ENCODE measurements around the gene ESYT3. TPM values are rescaled to one million over a fixed set of nuclear protein-coding genes. Genes with fewer than 3 reads are reported as not detected.
"Not testable (repeated sequence)": the region's sequence is repeated elsewhere in the genome, so short reads cannot be mapped to it uniquely, and the experiment has no call there.

Gene ESYT3
- polyA plus RNA-seq, 4 donors, result 0.22 to 1.4 (median 0.31) TPM; not detected in 1

DNA sequence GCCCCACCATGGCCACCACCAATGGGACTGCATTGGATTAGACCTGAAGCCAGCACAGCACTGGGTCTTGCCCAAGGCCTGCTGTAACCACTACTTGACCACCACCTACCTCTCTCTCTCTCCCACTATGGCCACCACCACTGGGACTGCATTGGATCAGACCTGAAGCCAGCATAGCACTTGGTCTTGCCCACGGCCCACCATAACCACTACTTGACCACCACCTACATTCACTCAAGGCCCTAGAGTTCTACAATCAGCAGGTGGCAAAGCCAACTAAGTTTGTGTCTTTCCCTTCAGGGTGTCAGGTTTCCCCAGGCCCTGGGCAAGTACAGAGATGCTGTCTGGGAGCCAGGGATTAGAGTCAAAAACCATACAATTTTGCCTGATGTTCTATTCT is 57.6 kb downstream of the ESYT3 start:
- 85 to 100% (median 86%) methylated on average over 1 of the region's 1 CpG for WGBS, 3 donors
- Histone ChIP-seq H3K27ac (ENCODE audit: low read depth in 1 of 3, low read length in 2 of 3) (no peak overlapping the region), H3K4me3 (ENCODE audit: low read depth in 1 of 3, low read length in 3 of 3) (no peak overlapping the region), H3K9me3 (ENCODE audit: control insufficient read depth in 2 of 2, insufficient read depth in 1 of 2, low read depth in 1 of 2, low read length in 1 of 2) (peaks cover 0 to 6% of the 10 kb centered on the region in 2 donors), H3K27me3 (ENCODE audit: control insufficient read depth in 3 of 3, insufficient read depth in 3 of 3, low read length in 3 of 3) (no peaks in the 10 kb centered on the region), H3K4me1 (ENCODE audit: control insufficient read depth in 3 of 3, insufficient read depth in 2 of 3, low read depth in 1 of 3, low read length in 2 of 3) (peaks cover 0 to 7% (median 0%) of the 10 kb centered on the region in 3 donors), H3K36me3 (ENCODE audit: control insufficient read depth in 3 of 3, insufficient read depth in 2 of 3, low read depth in 1 of 3, low read length in 3 of 3) (peaks cover 0 to 12% (median 6%) of the 10 kb centered on the region in 3 donors)
- FAIRE-seq, result no peak
- DNase-seq, result no peak

GRCh38 chr3:138492980-138493675 is 58.7 kb downstream of the ESYT3 start:
- Histone ChIP-seq H3K27me3 (ENCODE audit: control insufficient read depth in 3 of 3, insufficient read depth in 3 of 3, low read length in 3 of 3) (no peaks in the 10 kb centered on the region), H3K36me3 (ENCODE audit: control insufficient read depth in 3 of 3, insufficient read depth in 2 of 3, low read depth in 1 of 3, low read length in 3 of 3) (peaks cover 0 to 12% (median 6%) of the 10 kb centered on the region in 3 donors), H3K4me1 (ENCODE audit: control insufficient read depth in 3 of 3, insufficient read depth in 2 of 3, low read depth in 1 of 3, low read length in 2 of 3) (peaks cover 0 to 13% (median 0%) of the 10 kb centered on the region in 3 donors), H3K27ac (ENCODE audit: low read depth in 1 of 3, low read length in 2 of 3) (no peak overlapping the region), H3K4me3 (ENCODE audit: low read depth in 1 of 3, low read length in 3 of 3) (no peak overlapping the region), H3K9me3 (ENCODE audit: control insufficient read depth in 2 of 2, insufficient read depth in 1 of 2, low read depth in 1 of 2, low read length in 1 of 2) (peaks cover 0 to 3% of the 10 kb centered on the region in 2 donors)
- 92 to 96% (median 94%) methylated on average over 4 of the region's 4 CpGs for WGBS, 3 donors
- no peak for FAIRE-seq
- DNase-seq, result peak in 1 of 2 donors; percentile 21

- FAIRE-seq (no peak), DNase-seq (no peak)
- Histone ChIP-seq H3K27ac (ENCODE audit: low read depth in 1 of 3, low read length in 2 of 3) (no peak overlapping the region), H3K4me1 (ENCODE audit: control insufficient read depth in 3 of 3, insufficient read depth in 2 of 3, low read depth in 1 of 3, low read length in 2 of 3) (peaks cover 0 to 13% (median 0%) of the 10 kb centered on the region in 3 donors), H3K27me3 (ENCODE audit: control insufficient read depth in 3 of 3, insufficient read depth in 3 of 3, low read length in 3 of 3) (no peaks in the 10 kb centered on the region), H3K36me3 (ENCODE audit: control insufficient read depth in 3 of 3, insufficient read depth in 2 of 3, low read depth in 1 of 3, low read length in 3 of 3) (peaks cover 0 to 12% (median 6%) of the 10 kb centered on the region in 3 donors), H3K4me3 (ENCODE audit: low read depth in 1 of 3, low read length in 3 of 3) (no peak overlapping the region), H3K9me3 (ENCODE audit: control insufficient read depth in 2 of 2, insufficient read depth in 1 of 2, low read depth in 1 of 2, low read length in 1 of 2) (peaks cover 0 to 3% of the 10 kb centered on the region in 2 donors)
- WGBS, 3 donors, result 90 to 96% (median 95%) methylated on average over 3 of the region's 3 CpGs
Measured at GRCh38 chr3:138493804-138494606, 59.6 kb downstream of the ESYT3 start.

DNA sequence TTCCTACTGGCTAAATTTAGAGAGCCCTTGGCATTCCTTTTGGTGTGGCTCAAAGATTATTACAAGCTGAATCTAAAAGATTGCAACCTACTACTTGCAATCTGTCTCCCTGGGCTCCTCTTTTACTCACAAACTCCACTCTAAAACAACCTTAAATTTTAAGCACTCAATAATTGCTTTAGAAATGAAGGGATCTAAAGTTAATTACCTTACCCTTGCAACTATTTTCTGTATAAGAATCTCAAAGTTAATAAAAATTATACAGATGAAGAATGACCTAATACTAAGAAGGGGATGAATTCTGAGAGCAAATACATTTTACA is 60.2 kb downstream of the ESYT3 start:
- no peak overlapping the region for H3K27ac ChIP-seq (ENCODE audit: low read depth in 1 of 3, low read length in 2 of 3)

DNA sequence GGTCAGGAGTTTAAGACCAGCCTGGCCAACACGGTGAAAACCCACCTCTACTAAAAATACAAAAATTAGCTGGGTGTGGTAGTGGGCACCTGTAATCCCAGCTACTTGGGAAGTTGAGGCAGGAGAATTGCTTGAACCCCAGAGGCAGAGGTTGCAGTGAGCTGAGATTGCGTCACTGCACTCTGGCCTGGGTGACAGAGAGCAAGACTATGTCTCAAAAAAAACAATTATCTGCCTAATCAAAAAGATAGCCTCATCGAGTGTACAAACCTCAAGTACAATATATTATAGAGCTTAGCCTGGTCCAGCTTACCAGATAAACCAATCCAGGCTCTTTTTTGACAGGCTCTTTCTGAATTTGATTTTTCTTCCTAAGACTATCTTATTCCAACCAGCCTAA is 61.2 kb downstream of the ESYT3 start:
- FAIRE-seq; H3K4me3 ChIP-seq (ENCODE audit: low read depth in 1 of 3, low read length in 3 of 3); H3K27ac ChIP-seq (ENCODE audit: low read depth in 1 of 3, low read length in 2 of 3); H3K9me3 ChIP-seq (ENCODE audit: control insufficient read depth in 2 of 2, insufficient read depth in 1 of 2, low read depth in 1 of 2, low read length in 1 of 2); H3K27me3 ChIP-seq (ENCODE audit: control insufficient read depth in 3 of 3, insufficient read depth in 3 of 3, low read length in 3 of 3); DNase-seq: not testable (repeated sequence)
- WGBS, 3 donors, result 72 to 83% (median 73%) methylated on average over 3 of the region's 3 CpGs
- Histone ChIP-seq H3K36me3 (ENCODE audit: control insufficient read depth in 3 of 3, insufficient read depth in 2 of 3, low read depth in 1 of 3, low read length in 3 of 3) (peaks cover 0 to 15% (median 10%) of the 10 kb centered on the region in 3 donors), H3K4me1 (ENCODE audit: control insufficient read depth in 3 of 3, insufficient read depth in 2 of 3, low read depth in 1 of 3, low read length in 2 of 3) (peaks cover 0 to 13% (median 0%) of the 10 kb centered on the region in 3 donors)

More for the DNA sequence above, 60.2 kb downstream of the ESYT3 start:
- no peak overlapping the region for H3K4me3 ChIP-seq (ENCODE audit: low read depth in 1 of 3, low read length in 3 of 3)
- no peak for DNase-seq
- H3K36me3 ChIP-seq (ENCODE audit: control insufficient read depth in 3 of 3, insufficient read depth in 2 of 3, low read depth in 1 of 3, low read length in 3 of 3), result peaks cover 0 to 12% (median 6%) of the 10 kb centered on the region in 3 donors
- peaks cover 0 to 13% (median 0%) of the 10 kb centered on the region in 3 donors for H3K4me1 ChIP-seq (ENCODE audit: control insufficient read depth in 3 of 3, insufficient read depth in 2 of 3, low read depth in 1 of 3, low read length in 2 of 3)
- no peak for FAIRE-seq
- H3K27me3 ChIP-seq (ENCODE audit: control insufficient read depth in 3 of 3, insufficient read depth in 3 of 3, low read length in 3 of 3), result no peaks in the 10 kb centered on the region
- no peaks in the 10 kb centered on the region for H3K9me3 ChIP-seq (ENCODE audit: control insufficient read depth in 2 of 2, insufficient read depth in 1 of 2, low read depth in 1 of 2, low read length in 1 of 2)

- peaks cover 0 to 15% (median 10%) of the 10 kb centered on the region in 3 donors for H3K36me3 ChIP-seq (ENCODE audit: control insufficient read depth in 3 of 3, insufficient read depth in 2 of 3, low read depth in 1 of 3, low read length in 3 of 3)
- H3K4me3 ChIP-seq (ENCODE audit: low read depth in 1 of 3, low read length in 3 of 3), result no peak overlapping the region
- FAIRE-seq (no peak), DNase-seq (peak in 1 of 2 donors; percentile 60)
- H3K4me1 ChIP-seq (ENCODE audit: control insufficient read depth in 3 of 3, insufficient read depth in 2 of 3, low read depth in 1 of 3, low read length in 2 of 3), result peaks cover 0 to 13% (median 0%) of the 10 kb centered on the region in 3 donors
- no peaks in the 10 kb centered on the region for H3K9me3 ChIP-seq (ENCODE audit: control insufficient read depth in 2 of 2, insufficient read depth in 1 of 2, low read depth in 1 of 2, low read length in 1 of 2)
- 36 to 71% (median 40%) methylated on average over 2 of the region's 2 CpGs for WGBS, 3 donors
- no peaks in the 10 kb centered on the region for H3K27me3 ChIP-seq (ENCODE audit: control insufficient read depth in 3 of 3, insufficient read depth in 3 of 3, low read length in 3 of 3)
- H3K27ac ChIP-seq (ENCODE audit: low read depth in 1 of 3, low read length in 2 of 3), result peak overlapping the region in 1 of 3 donors; percentile 64
Measured at GRCh38 chr3:138496436-138496835, 62.0 kb downstream of the ESYT3 start.

GRCh38 chr3:138497021-138497420 is 62.6 kb downstream of the ESYT3 start:
- peak overlapping the region in 1 of 3 donors; percentile 64 for H3K27ac ChIP-seq (ENCODE audit: low read depth in 1 of 3, low read length in 2 of 3)
- no peaks in the 10 kb centered on the region for H3K27me3 ChIP-seq (ENCODE audit: control insufficient read depth in 3 of 3, insufficient read depth in 3 of 3, low read length in 3 of 3)
- peak; percentile 26 for FAIRE-seq
- no peak for DNase-seq
- H3K4me3 ChIP-seq (ENCODE audit: low read depth in 1 of 3, low read length in 3 of 3), result no peak overlapping the region
- peaks cover 0 to 15% (median 10%) of the 10 kb centered on the region in 3 donors for H3K36me3 ChIP-seq (ENCODE audit: control insufficient read depth in 3 of 3, insufficient read depth in 2 of 3, low read depth in 1 of 3, low read length in 3 of 3)
- H3K4me1 ChIP-seq (ENCODE audit: control insufficient read depth in 3 of 3, insufficient read depth in 2 of 3, low read depth in 1 of 3, low read length in 2 of 3), result peaks cover 0 to 13% (median 0%) of the 10 kb centered on the region in 3 donors
- H3K9me3 ChIP-seq (ENCODE audit: control insufficient read depth in 2 of 2, insufficient read depth in 1 of 2, low read depth in 1 of 2, low read length in 1 of 2), result no peaks in the 10 kb centered on the region

DNA sequence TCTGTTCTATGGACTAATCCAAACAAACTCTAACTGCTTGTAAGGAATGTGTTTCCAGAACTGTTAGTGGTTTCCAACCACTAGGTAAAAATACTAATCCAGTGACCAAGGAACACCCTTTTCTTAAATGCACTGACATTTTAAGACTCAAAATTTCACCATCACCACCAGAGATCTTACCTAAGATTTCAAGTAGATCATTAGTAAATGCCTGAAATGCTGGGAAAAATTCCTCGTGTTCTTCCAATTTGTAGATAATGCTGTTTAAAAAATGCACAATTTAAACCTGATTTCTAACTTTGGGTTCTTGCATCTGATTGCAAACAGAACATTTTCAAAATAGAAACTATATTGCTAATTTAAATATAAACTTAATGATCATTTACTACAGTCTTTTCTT is 63.4 kb downstream of the ESYT3 start:
- Histone ChIP-seq H3K27me3 (ENCODE audit: control insufficient read depth in 3 of 3, insufficient read depth in 3 of 3, low read length in 3 of 3) (no peaks in the 10 kb centered on the region), H3K27ac (ENCODE audit: low read depth in 1 of 3, low read length in 2 of 3) (no peak overlapping the region), H3K36me3 (ENCODE audit: control insufficient read depth in 3 of 3, insufficient read depth in 2 of 3, low read depth in 1 of 3, low read length in 3 of 3) (peaks cover 0 to 9% (median 8%) of the 10 kb centered on the region in 3 donors), H3K4me3 (ENCODE audit: low read depth in 1 of 3, low read length in 3 of 3) (no peak overlapping the region), H3K4me1 (ENCODE audit: control insufficient read depth in 3 of 3, insufficient read depth in 2 of 3, low read depth in 1 of 3, low read length in 2 of 3) (peaks cover 0 to 13% (median 0%) of the 10 kb centered on the region in 3 donors), H3K9me3 (ENCODE audit: control insufficient read depth in 2 of 2, insufficient read depth in 1 of 2, low read depth in 1 of 2, low read length in 1 of 2) (no peaks in the 10 kb centered on the region)
- 95 to 97% (median 97%) methylated on average over 1 of the region's 1 CpG for WGBS, 3 donors
- no peak for DNase-seq
- no peak for FAIRE-seq

All from small intestine (tissue), 7 donors.